ENCODE results near the gene AACS.

DNA sequence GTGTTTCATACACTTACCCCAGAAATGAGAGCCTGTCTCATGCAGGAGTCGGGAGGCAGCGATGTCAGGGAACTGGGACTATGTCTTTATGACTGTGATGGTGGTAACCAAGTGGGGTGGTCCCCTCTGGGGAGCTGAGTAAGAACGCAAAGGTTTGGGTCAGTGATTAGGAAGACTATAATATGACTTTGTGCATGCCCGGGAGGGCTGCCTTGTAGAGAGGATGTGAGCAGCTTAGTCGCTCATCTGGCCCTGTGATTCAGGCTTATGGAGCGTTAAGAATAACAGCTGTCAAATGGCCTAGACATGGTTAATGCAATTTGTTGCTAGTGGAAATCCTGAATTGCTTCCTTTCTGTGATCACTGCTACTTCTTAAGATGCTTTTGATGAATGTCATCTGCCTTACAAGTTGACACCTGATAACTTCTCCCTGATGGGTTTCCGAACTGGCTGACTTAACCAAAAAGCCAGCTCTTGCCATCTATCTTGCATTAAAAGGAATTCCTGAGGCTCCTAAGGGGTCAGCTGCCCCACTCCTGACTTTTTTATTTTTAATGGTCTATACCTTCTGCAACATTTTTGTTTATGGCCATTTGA, 35.4 kb upstream of the AACS start:
- no peak for TF ChIP-seq EZH2phosphoT487 (IDR thresholded peaks at IDR 0.05; ENCODE audit: low read length)
- TF ChIP-seq, protein P1, sequence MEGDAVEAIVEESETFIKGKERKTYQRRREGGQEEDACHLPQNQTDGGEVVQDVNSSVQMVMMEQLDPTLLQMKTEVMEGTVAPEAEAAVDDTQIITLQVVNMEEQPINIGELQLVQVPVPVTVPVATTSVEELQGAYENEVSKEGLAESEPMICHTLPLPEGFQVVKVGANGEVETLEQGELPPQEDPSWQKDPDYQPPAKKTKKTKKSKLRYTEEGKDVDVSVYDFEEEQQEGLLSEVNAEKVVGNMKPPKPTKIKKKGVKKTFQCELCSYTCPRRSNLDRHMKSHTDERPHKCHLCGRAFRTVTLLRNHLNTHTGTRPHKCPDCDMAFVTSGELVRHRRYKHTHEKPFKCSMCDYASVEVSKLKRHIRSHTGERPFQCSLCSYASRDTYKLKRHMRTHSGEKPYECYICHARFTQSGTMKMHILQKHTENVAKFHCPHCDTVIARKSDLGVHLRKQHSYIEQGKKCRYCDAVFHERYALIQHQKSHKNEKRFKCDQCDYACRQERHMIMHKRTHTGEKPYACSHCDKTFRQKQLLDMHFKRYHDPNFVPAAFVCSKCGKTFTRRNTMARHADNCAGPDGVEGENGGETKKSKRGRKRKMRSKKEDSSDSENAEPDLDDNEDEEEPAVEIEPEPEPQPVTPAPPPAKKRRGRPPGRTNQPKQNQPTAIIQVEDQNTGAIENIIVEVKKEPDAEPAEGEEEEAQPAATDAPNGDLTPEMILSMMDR (IDR thresholded peaks at IDR 0.05; ENCODE audit: low read length), result no peak

Data from MM.1S (cell line).